Stimulated activated naive CD4-positive, alpha-beta T cell (primary cell): ENCODE results near the gene ATP2B2.
"Not testable (repeated sequence)": the region's sequence is repeated elsewhere in the genome, so short reads cannot be mapped to it uniquely, and the experiment has no call there.

Experiments
- DNase-seq, 6 experiments: peaks; one replicate each; lab custom pipeline; 2025; lab: John Stamatoyannopoulos, UW

Gene ATP2B2

DNA sequence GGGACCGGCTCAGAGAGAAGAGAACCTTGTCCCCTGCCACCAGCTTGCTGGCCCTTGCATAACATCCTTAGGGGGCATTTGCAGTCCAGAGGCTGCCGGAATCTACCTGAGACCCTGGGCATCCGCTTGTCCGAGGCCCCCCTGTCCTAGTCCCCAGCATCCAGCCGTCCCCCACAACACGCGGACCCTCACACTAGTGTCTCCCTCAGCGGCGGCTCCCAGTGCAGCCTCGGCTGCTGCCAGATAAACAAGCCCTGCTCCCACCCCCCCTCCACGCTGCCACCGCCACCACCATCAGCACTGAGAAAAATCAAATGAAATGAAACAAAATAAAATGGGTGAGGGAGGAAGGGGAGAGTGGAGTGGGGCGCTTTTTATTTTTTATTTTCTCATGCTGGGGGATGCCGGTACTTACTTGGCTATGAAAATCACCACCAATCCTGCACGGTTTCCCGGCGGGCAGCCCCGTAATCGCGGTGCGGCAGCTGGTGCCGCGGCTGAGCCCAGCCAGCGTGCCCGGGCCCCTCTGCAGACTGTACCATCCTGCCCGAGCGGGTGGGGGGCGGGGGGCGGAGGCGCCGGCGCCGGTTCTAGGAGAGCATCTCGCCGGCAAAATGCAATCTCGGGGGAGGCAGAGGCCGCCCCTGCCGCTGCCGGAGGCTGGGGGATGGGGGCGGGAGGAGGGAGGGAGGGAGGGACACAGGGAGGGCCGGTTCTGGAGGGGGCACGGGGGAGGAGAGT, at the start of gene ATP2B2:
ATP2B2 (minus strand) TSS at position 537 of the 741 bp plus-strand sequence. CDS start 56,043 bp downstream, outside the sequence.
- peak in 1 of 6 experiments; percentile 7 for DNase-seq

DNA sequence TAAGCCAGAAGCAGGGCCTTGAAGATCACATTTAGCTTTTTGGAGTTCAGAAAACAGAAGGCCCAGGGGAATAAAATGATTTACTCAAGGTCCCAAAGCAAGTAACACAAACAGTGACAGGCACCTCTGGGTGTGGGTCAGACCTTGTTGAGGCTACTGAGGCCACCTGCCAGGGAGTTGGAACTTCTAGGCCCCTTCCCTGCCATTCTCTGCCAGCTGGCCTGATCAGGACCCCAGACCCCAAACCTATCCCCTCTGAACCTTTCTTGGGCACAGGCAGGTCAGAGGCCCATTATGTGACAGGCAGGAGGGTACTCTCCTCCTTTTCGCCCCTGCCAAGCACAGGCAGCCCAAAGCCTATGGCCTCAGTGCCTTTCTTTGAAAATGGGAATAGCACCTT, 49.4 kb upstream of the ATP2B2 start:
- DNase-seq: no peak

- DNase-seq: no peak
Observed at GRCh38 chr3:10554236-10554611, 48.8 kb upstream of the ATP2B2 start.

DNA sequence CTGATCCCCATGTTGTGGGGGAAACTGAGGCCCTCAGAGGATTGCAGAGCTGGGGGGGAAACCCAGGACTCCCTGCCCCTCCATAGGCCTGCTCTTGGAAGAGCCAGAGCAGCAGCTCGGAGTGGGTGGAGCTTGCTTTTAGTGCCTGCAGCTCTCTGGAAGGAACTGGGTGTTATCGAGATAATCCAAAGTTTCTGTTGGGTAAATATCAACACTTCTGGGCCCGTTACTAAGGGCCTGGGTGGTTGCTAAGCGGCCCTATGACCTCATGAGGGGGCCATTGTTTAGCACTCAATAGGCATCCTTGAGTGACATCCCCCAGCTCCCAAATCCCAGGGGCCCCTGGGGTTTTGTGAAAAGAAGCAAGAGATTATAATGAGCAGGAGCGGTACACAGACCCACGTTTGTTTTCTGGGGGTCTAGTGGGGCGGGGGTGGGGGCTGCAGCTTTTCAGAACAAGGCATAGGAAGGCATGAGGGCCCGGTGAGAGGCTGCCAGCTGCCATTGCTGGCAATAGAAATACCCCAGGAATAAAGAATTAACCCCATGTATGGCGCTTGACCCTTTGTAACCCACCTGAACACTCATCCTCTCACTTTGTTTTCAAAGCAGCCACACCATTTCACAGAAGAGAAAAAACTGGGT, 48.3 kb upstream of the ATP2B2 start:
- no peak for DNase-seq

DNA sequence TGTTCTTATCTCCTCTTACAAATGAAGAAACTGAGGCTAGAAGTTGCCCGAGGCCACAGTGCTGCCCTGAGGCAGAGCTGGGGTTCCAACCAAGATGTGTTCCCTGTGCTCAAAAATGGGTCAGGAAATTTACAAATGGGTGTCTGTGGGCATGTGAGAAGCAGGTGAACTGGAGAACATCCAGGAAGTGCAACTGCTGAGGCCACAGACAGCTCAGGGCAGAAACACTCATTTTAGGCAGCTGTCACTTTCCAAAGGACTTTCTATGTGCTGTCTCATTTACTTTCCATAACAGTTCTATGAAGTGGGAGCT, 47.2 kb upstream of the ATP2B2 start:
- DNase-seq: no peak

GRCh38 chr3:10551821-10552630, 46.6 kb upstream of the ATP2B2 start:
- DNase-seq: no peak

DNA sequence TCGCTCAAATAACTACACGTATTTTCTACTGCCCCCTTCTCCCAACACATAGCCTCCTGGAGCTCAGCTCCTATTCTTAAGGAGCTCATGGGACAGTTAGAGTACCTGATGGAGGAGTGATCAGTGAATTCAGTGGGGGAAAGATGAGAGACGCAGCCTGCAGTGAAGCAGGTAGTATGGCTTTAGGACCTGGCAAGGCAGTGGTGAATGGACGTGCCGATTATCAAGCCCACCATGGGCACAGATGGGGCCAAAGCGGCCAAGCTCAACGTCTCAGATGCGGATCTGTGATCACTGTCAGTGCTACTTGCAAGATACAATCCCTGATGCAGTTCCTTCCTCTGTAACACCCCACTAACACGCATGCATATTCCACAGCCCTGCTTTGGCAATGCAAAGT, 45.8 kb upstream of the ATP2B2 start:
- no peak for DNase-seq

GRCh38 chr3:10550705-10551104, 45.3 kb upstream of the ATP2B2 start:
- no peak for DNase-seq

DNA sequence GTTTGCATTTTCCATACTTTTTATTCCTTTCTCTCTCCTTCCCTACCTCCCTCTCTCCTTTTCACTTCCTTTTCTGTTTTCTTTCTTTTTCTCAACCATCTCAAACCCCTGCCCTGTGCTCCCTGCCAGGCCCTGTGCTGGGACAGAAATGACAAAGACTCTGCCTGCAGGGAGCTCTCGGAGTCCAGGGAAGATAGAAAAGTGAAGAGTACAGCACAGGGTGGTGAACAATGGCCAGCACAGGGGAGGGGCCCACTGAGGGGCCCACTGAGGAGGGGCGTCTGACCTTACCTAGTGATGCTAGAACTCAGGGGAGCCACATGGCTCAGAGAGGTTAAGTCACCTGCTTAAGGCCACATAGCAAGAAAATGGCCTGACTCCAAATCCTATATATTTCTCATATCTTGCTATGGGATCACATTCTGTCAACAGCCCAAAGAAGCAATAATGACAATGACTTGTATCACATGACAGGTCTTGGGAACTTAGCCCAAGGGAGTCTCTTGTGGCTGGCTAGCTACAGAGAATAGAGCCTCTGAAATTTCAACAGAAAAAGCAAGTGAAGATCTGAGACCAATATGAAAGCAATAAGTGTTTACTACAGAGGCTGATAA, 44.3 kb upstream of the ATP2B2 start:
- DNase-seq: no peak

- no peak for DNase-seq
Observed at GRCh38 chr3:10548992-10549391, 43.6 kb upstream of the ATP2B2 start.

DNA sequence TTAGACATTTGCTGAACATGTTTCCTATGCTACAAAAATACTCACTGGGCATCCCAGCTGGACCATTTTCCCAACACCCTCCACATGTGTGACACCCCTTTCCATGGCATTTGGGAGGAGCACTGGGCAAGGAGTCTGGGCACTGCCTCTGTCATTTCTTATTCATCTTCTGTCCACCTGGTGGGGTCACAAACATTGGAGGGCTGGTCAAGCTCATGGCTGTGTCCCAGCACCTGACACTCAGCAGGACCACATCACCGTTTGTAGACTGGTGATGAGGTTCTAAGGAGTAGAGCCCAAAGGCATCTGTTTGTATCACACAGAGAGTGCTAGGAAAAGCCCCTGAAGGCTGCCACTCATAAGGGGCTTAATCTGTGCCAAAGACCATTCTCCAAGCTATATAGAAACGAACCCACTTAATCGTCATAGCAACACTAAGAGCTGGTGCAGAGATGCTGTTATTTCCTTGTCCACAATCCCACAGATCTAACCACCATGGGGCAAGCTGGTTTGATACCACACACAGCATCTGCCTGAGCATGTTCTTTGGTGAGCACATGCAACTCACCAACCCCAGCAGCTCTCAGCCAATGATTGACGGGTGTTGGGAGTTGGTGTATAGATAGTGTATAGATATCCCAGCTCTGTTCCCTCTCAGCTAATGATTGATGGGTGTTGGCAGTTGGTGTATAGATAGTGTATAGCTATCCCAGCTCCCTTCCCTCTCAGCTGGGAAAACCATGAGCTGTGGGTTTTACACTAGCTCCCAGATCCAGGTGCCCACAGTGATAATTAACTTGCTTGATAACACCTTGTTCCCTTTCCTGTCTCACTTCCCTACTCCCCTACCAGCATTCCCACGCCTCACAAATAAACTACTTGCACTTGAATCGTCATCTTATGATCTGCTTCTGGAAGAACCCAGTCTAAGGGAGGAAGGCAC, 42.7 kb upstream of the ATP2B2 start:
- no peak for DNase-seq

- no peak for DNase-seq
Observed at GRCh38 chr3:10547413-10547812, 42.0 kb upstream of the ATP2B2 start.

DNA sequence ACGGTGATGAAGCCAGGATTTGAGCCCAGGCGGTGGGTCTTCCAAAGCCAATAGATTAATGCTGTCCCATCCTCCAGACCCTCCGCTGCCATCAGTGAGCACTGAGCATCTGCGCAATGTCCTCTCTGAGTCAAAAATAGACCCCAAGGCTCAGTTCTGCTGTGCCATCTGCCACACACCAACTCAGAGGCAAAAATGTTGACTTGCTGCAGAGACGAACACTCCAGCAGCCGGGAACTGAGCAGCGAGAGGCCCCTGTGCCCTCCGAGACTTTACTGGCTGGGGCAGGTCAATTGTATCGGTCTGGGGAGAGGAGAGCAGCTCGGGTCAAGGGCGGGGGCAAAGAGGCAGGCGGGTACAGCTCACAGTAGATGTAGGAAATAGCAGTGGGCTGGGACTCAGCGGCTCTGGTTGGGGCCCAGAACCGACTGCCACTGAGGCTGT, 41.5 kb upstream of the ATP2B2 start:
- DNase-seq: no peak

DNA sequence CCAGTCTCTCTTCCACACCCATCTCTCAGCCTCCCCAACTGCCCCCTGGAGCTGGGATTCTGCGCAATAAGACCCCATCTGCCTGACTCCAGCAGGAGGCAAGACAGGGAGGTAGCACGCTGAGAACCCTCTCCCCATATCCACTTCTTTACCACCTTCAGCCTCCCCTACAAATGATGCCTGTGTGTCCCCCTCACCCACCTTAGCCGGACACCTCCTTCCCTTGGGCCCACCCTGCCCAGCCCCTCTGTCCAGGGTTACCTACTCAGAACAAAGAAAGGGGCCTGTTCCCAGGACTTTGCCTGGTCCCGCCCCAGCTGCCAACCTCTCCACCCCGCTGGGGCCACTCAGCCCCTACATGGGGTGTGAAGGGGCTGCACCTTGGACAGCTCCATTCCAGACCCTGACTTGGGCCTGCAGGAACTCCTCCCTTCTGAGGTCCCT, 40.8 kb upstream of the ATP2B2 start:
- no peak for DNase-seq

DNA sequence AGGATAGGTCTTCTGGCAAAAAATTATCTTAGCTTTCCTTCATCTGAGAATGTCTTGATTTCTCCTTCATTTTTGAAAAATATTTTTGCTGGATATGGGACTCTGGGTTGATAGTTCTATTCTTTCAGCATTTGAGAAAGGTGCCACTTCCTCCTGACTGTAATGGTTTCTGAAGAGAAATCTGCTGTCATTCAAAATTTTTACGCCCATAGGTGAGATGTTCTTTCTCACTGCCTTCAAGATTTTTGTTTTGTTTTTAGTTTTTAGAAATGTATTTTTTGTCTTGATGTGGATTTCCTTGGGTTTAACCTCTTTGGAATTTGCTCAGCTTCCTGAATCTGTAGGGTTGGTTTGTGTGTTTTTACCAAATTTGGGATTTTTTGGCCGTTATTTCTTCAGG, 37.1 kb upstream of the ATP2B2 start:
- DNase-seq: no peak

- not testable (repeated sequence) for DNase-seq
Observed at GRCh38 chr3:10540347-10540746, 35.0 kb upstream of the ATP2B2 start.

GRCh38 chr3:10534066-10534465, 28.7 kb upstream of the ATP2B2 start:
- no peak for DNase-seq

GRCh38 chr3:10533737-10534023, 28.3 kb upstream of the ATP2B2 start:
- no peak for DNase-seq

- DNase-seq: no peak
Observed at GRCh38 chr3:10532939-10533736, 27.8 kb upstream of the ATP2B2 start.

- DNase-seq: no peak
Observed at GRCh38 chr3:10531031-10531430, 25.6 kb upstream of the ATP2B2 start.

DNA sequence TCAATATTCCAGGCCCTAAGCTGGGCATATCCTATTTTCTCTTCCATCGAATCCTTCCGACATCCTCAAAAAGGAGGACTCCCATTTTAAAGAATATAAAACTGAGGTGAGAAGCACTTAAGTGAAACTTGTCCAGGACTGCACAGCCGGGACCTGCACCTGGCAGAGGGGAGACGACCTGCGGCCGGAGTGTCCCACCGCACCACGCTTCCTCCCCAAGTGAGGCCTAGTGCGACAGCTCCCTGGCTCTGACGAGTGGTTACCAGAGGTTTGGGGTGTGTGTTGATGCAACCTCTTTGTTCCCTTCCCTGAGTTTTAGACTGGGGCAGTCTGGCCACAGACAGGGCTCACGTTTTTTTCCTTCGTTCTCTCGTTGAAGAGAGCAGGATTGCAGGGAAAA, 24.9 kb upstream of the ATP2B2 start:
- no peak for DNase-seq
